ENCODE data around the gene AP3D1. TPM values are rescaled to one million over a fixed set of nuclear protein-coding genes. Genes with fewer than 3 reads are reported as not detected.

Gene AP3D1
- total and polyA plus RNA-seq, 5 donors from 2014 or later = 12.0 to 78.0 (median 13.3) TPM

- H3K27ac Mint-ChIP-seq = no peak overlapping the region
- H3K4me1 ChIP-seq (ENCODE audit: control insufficient read depth, insufficient read depth, low read length, poor library complexity, severe bottlenecking) = peaks cover 17% of the 10 kb centered on the region
- no peaks in the 10 kb centered on the region for H3K27me3 Mint-ChIP-seq
- H3K36me3 Mint-ChIP-seq = no peaks in the 10 kb centered on the region
- H3K27ac ChIP-seq (ENCODE audit: insufficient read depth, low read length, poor library complexity, severe bottlenecking) = no peak overlapping the region
- ATAC-seq (ENCODE audit: low read depth in 2 of 2) = no peak
- peaks cover 11% of the 10 kb centered on the region for H3K36me3 ChIP-seq (ENCODE audit: control insufficient read depth, insufficient read depth, low read length)
- H3K4me1 Mint-ChIP-seq = peaks cover 6 to 39% (median 15%) of the 10 kb centered on the region in 4 donors
- peak overlapping the region in 1 of 4 donors; percentile 27 for H3K4me3 Mint-ChIP-seq
- no peaks in the 10 kb centered on the region for H3K27me3 ChIP-seq (ENCODE audit: control insufficient read depth, insufficient read depth, low read length)
- H3K9me3 Mint-ChIP-seq = no peaks in the 10 kb centered on the region
- no peaks in the 10 kb centered on the region for H3K9me3 ChIP-seq (ENCODE audit: control insufficient read depth in 2 of 2, low read length in 2 of 2)
- H3K4me3 ChIP-seq (ENCODE audit: low read depth, low read length) = no peak overlapping the region
- DNase-seq = no peak
Measured at GRCh38 chr19:2144190-2144589, 7.2 kb downstream of the AP3D1 start.

GRCh38 chr19:2142173-2142829 is 9.1 kb downstream of the AP3D1 start:
- H3K36me3 Mint-ChIP-seq = no peaks in the 10 kb centered on the region
- peaks cover 1% of the 10 kb centered on the region for H3K4me1 ChIP-seq (ENCODE audit: control insufficient read depth, insufficient read depth, low read length, poor library complexity, severe bottlenecking)

GRCh38 chr19:2140138-2140569 is 11.2 kb downstream of the AP3D1 start:
- peaks cover 35% of the 10 kb centered on the region for H3K36me3 ChIP-seq (ENCODE audit: control insufficient read depth, insufficient read depth, low read length)
- H3K27ac Mint-ChIP-seq = no peak overlapping the region

More at GRCh38 chr19:2142173-2142829, 9.1 kb downstream of the AP3D1 start:
- H3K27me3 Mint-ChIP-seq = no peaks in the 10 kb centered on the region
- Histone ChIP-seq H3K27ac (ENCODE audit: insufficient read depth, low read length, poor library complexity, severe bottlenecking) (no peak overlapping the region), H3K36me3 (ENCODE audit: control insufficient read depth, insufficient read depth, low read length) (peaks cover 25% of the 10 kb centered on the region), H3K27me3 (ENCODE audit: control insufficient read depth, insufficient read depth, low read length) (no peaks in the 10 kb centered on the region), H3K4me3 (ENCODE audit: low read depth, low read length) (no peak overlapping the region), H3K9me3 (ENCODE audit: control insufficient read depth in 2 of 2, low read length in 2 of 2) (no peaks in the 10 kb centered on the region)
- no peak for ATAC-seq (ENCODE audit: low read depth in 2 of 2)
- H3K4me1 Mint-ChIP-seq = peaks cover 0 to 26% (median 5%) of the 10 kb centered on the region in 4 donors
- no peak overlapping the region for H3K27ac Mint-ChIP-seq
- H3K4me3 Mint-ChIP-seq = no peak overlapping the region
- no peaks in the 10 kb centered on the region for H3K9me3 Mint-ChIP-seq
- DNase-seq = no peak

GRCh38 chr19:2139385-2140137 is 11.8 kb downstream of the AP3D1 start:
- no peak for ATAC-seq (ENCODE audit: low read depth in 2 of 2)
- peaks cover 35% of the 10 kb centered on the region for H3K36me3 ChIP-seq (ENCODE audit: control insufficient read depth, insufficient read depth, low read length)
- H3K4me3 Mint-ChIP-seq = no peak overlapping the region

More at GRCh38 chr19:2140138-2140569, 11.2 kb downstream of the AP3D1 start:
- Histone ChIP-seq H3K27me3 (ENCODE audit: control insufficient read depth, insufficient read depth, low read length) (no peaks in the 10 kb centered on the region), H3K4me3 (ENCODE audit: low read depth, low read length) (no peak overlapping the region), H3K9me3 (ENCODE audit: control insufficient read depth in 2 of 2, low read length in 2 of 2) (no peaks in the 10 kb centered on the region), H3K4me1 (ENCODE audit: control insufficient read depth, insufficient read depth, low read length, poor library complexity, severe bottlenecking) (no peaks in the 10 kb centered on the region), H3K27ac (ENCODE audit: insufficient read depth, low read length, poor library complexity, severe bottlenecking) (no peak overlapping the region)
- DNase-seq (no peak), ATAC-seq (ENCODE audit: low read depth in 2 of 2) (no peak)
- H3K36me3 Mint-ChIP-seq = peaks cover 3% of the 10 kb centered on the region
- H3K4me3 Mint-ChIP-seq = no peak overlapping the region
- no peaks in the 10 kb centered on the region for H3K9me3 Mint-ChIP-seq
- H3K27me3 Mint-ChIP-seq = no peaks in the 10 kb centered on the region
- H3K4me1 Mint-ChIP-seq = peaks cover 0 to 13% (median 4%) of the 10 kb centered on the region in 4 donors

GRCh38 chr19:2138061-2138728 is 13.2 kb downstream of the AP3D1 start:
- H3K4me1 Mint-ChIP-seq = peaks cover 0 to 7% (median 1%) of the 10 kb centered on the region in 4 donors
- H3K4me1 ChIP-seq (ENCODE audit: control insufficient read depth, insufficient read depth, low read length, poor library complexity, severe bottlenecking) = no peaks in the 10 kb centered on the region
- H3K27ac ChIP-seq (ENCODE audit: insufficient read depth, low read length, poor library complexity, severe bottlenecking) = no peak overlapping the region
- no peaks in the 10 kb centered on the region for H3K9me3 Mint-ChIP-seq
- peaks cover 36% of the 10 kb centered on the region for H3K36me3 ChIP-seq (ENCODE audit: control insufficient read depth, insufficient read depth, low read length)
- no peaks in the 10 kb centered on the region for H3K27me3 Mint-ChIP-seq
- ATAC-seq (ENCODE audit: low read depth in 2 of 2) (no peak), DNase-seq (no peak)
- no peaks in the 10 kb centered on the region for H3K27me3 ChIP-seq (ENCODE audit: control insufficient read depth, insufficient read depth, low read length)
- peaks cover 4% of the 10 kb centered on the region for H3K36me3 Mint-ChIP-seq
- H3K4me3 ChIP-seq (ENCODE audit: low read depth, low read length) = no peak overlapping the region
- H3K27ac Mint-ChIP-seq = peak overlapping the region in 1 of 3 donors; percentile 43
- no peaks in the 10 kb centered on the region for H3K9me3 ChIP-seq (ENCODE audit: control insufficient read depth in 2 of 2, low read length in 2 of 2)
- no peak overlapping the region for H3K4me3 Mint-ChIP-seq

More at GRCh38 chr19:2139385-2140137, 11.8 kb downstream of the AP3D1 start:
- H3K27me3 ChIP-seq (ENCODE audit: control insufficient read depth, insufficient read depth, low read length) = no peaks in the 10 kb centered on the region
- H3K27me3 Mint-ChIP-seq = no peaks in the 10 kb centered on the region
- H3K4me1 Mint-ChIP-seq = peaks cover 0 to 7% (median 2%) of the 10 kb centered on the region in 4 donors
- H3K27ac ChIP-seq (ENCODE audit: insufficient read depth, low read length, poor library complexity, severe bottlenecking) = no peak overlapping the region
- no peaks in the 10 kb centered on the region for H3K9me3 Mint-ChIP-seq
- no peak overlapping the region for H3K27ac Mint-ChIP-seq
- no peaks in the 10 kb centered on the region for H3K4me1 ChIP-seq (ENCODE audit: control insufficient read depth, insufficient read depth, low read length, poor library complexity, severe bottlenecking)
- no peak overlapping the region for H3K4me3 ChIP-seq (ENCODE audit: low read depth, low read length)
- DNase-seq = no peak
- H3K9me3 ChIP-seq (ENCODE audit: control insufficient read depth in 2 of 2, low read length in 2 of 2) = no peaks in the 10 kb centered on the region
- H3K36me3 Mint-ChIP-seq = peaks cover 3% of the 10 kb centered on the region

GRCh38 chr19:2136796-2137195 is 14.6 kb downstream of the AP3D1 start:
- Mint-ChIP-seq H3K4me1 (peaks cover 0 to 7% (median 1%) of the 10 kb centered on the region in 4 donors), H3K4me3 (no peak overlapping the region), H3K9me3 (no peaks in the 10 kb centered on the region), H3K36me3 (peaks cover 6% of the 10 kb centered on the region), H3K27ac (no peak overlapping the region), H3K27me3 (no peaks in the 10 kb centered on the region)
- Histone ChIP-seq H3K27ac (ENCODE audit: insufficient read depth, low read length, poor library complexity, severe bottlenecking) (no peak overlapping the region), H3K4me3 (ENCODE audit: low read depth, low read length) (no peak overlapping the region), H3K27me3 (ENCODE audit: control insufficient read depth, insufficient read depth, low read length) (no peaks in the 10 kb centered on the region), H3K36me3 (ENCODE audit: control insufficient read depth, insufficient read depth, low read length) (peaks cover 50% of the 10 kb centered on the region), H3K4me1 (ENCODE audit: control insufficient read depth, insufficient read depth, low read length, poor library complexity, severe bottlenecking) (no peaks in the 10 kb centered on the region), H3K9me3 (ENCODE audit: control insufficient read depth in 2 of 2, low read length in 2 of 2) (no peaks in the 10 kb centered on the region)
- DNase-seq (no peak), ATAC-seq (ENCODE audit: low read depth in 2 of 2) (no peak)

GRCh38 chr19:2135474-2136402 is 15.6 kb downstream of the AP3D1 start:
- ATAC-seq (ENCODE audit: low read depth in 2 of 2) = no peak
- H3K36me3 ChIP-seq (ENCODE audit: control insufficient read depth, insufficient read depth, low read length) = peaks cover 57% of the 10 kb centered on the region
- Mint-ChIP-seq H3K4me3 (no peak overlapping the region), H3K27me3 (no peaks in the 10 kb centered on the region), H3K9me3 (no peaks in the 10 kb centered on the region), H3K4me1 (peaks cover 0 to 5% (median 0%) of the 10 kb centered on the region in 4 donors), H3K36me3 (peaks cover 6% of the 10 kb centered on the region), H3K27ac (no peak overlapping the region)
- no peaks in the 10 kb centered on the region for H3K9me3 ChIP-seq (ENCODE audit: control insufficient read depth in 2 of 2, low read length in 2 of 2)
- no peak overlapping the region for H3K4me3 ChIP-seq (ENCODE audit: low read depth, low read length)
- H3K27me3 ChIP-seq (ENCODE audit: control insufficient read depth, insufficient read depth, low read length) = no peaks in the 10 kb centered on the region
- DNase-seq = no peak
- no peak overlapping the region for H3K27ac ChIP-seq (ENCODE audit: insufficient read depth, low read length, poor library complexity, severe bottlenecking)
- no peaks in the 10 kb centered on the region for H3K4me1 ChIP-seq (ENCODE audit: control insufficient read depth, insufficient read depth, low read length, poor library complexity, severe bottlenecking)

All from CD4-positive, CD25-positive, alpha-beta regulatory T cell (primary cell).